GM19438 (cell line): Measurements from ENCODE around the gene CPED1.

ENCODE experiments used
- ATAC-seq: cut with Tn5 transposase; IDR thresholded peaks from one replicate; pipeline ENCODE4 v1.9.1; 2021; ENCODE audit warnings: low read depth; ENCODE audit not compliant: unreplicated experiment

CPED1 gene

GRCh38 chr7:121082400-121083101 lies 94.0 kb downstream of the CPED1 start:
- ATAC-seq: no peak

- ATAC-seq: no peak
Observed at GRCh38 chr7:121083138-121083789, 94.8 kb downstream of the CPED1 start.

- no peak for ATAC-seq
Observed at GRCh38 chr7:121083790-121084251, 95.3 kb downstream of the CPED1 start.

GRCh38 chr7:121084256-121084655 lies 95.7 kb downstream of the CPED1 start:
- ATAC-seq: no peak

- no peak for ATAC-seq
Observed at GRCh38 chr7:121084748-121085336, 96.3 kb downstream of the CPED1 start.

- no peak for ATAC-seq
Observed at GRCh38 chr7:121085922-121086321, 97.4 kb downstream of the CPED1 start.

- ATAC-seq: no peak
Observed at GRCh38 chr7:121088870-121089269, 100.4 kb downstream of the CPED1 start.

GRCh38 chr7:121094829-121095228 lies 106.3 kb downstream of the CPED1 start:
- no peak for ATAC-seq

- ATAC-seq: no peak
Observed at GRCh38 chr7:121097577-121097976, 109.1 kb downstream of the CPED1 start.

GRCh38 chr7:121099572-121099971 lies 111.1 kb downstream of the CPED1 start:
- ATAC-seq: no peak

- ATAC-seq: no peak
Observed at GRCh38 chr7:121101083-121101482, 112.6 kb downstream of the CPED1 start.

- no peak for ATAC-seq
Observed at GRCh38 chr7:121101621-121102020, 113.1 kb downstream of the CPED1 start.

- no peak for ATAC-seq
Observed at GRCh38 chr7:121102619-121103018, 114.1 kb downstream of the CPED1 start.

- no peak for ATAC-seq
Observed at GRCh38 chr7:121103086-121103485, 114.6 kb downstream of the CPED1 start.

GRCh38 chr7:121103579-121103978 lies 115.1 kb downstream of the CPED1 start:
- no peak for ATAC-seq

- ATAC-seq: no peak
Observed at GRCh38 chr7:121105262-121105661, 116.8 kb downstream of the CPED1 start.

- ATAC-seq: peak; percentile 96
Observed at GRCh38 chr7:121107923-121108498, 119.5 kb downstream of the CPED1 start.

- no peak for ATAC-seq
Observed at GRCh38 chr7:121109145-121109544, 120.6 kb downstream of the CPED1 start.

- no peak for ATAC-seq
Observed at GRCh38 chr7:121113288-121113687, 124.8 kb downstream of the CPED1 start.

GRCh38 chr7:121116396-121116795 lies 127.9 kb downstream of the CPED1 start:
- ATAC-seq: no peak

- ATAC-seq: no peak
Observed at GRCh38 chr7:121119047-121119446, 130.5 kb downstream of the CPED1 start.
